DOHH2 (cell line): ENCODE results near the gene INSR.

Experiments used
- CTCF ChIP-seq: fragments of 200-600 bp; sonication (generic); IDR thresholded peaks from one replicate; pipeline ENCODE4 v1.5.1; 2014; ENCODE audit warnings: antibody characterized with exemption, mild to moderate bottlenecking, low read depth, low read length; ENCODE audit not compliant: poor library complexity, severe bottlenecking
- EZH2phosphoT487 ChIP-seq: fragments of 200-600 bp; sonication (generic); IDR thresholded peaks from 2 replicates; pipeline ENCODE4 v1.6.1; 2017; ENCODE audit warnings: borderline replicate concordance, mild to moderate bottlenecking, antibody characterized with exemption, low read length, moderate library complexity, mixed read lengths

GRCh38 chr19:7327802-7328201 lies 33.6 kb upstream of the INSR start:
- TF ChIP-seq CTCF (no peak), EZH2phosphoT487 (no peak)
